Smooth muscle cell (in vitro differentiated cells): ENCODE measurements around the gene TFIP11. TPM values are rescaled to one million over a fixed set of nuclear protein-coding genes. Genes with fewer than 3 reads are reported as not detected.

Source experiments
- DNase-seq: peaks from one replicate; lab custom pipeline; 2025; ENCODE audit not compliant: unreplicated experiment; lab: John Stamatoyannopoulos, UW
- H2AFZ ChIP-seq: fragments of 200-600 bp; sonication (generic); 2 replicates; pipeline ENCODE4 v1.6.0; 2016; ENCODE audit warnings: antibody characterized with exemption, low read depth, mild to moderate bottlenecking
- H3F3A ChIP-seq: fragments of 200-600 bp; sonication (generic); 2 replicates; pipeline ENCODE4 v1.6.0; 2017; ENCODE audit warnings: antibody characterized with exemption, low read depth
- H3K27ac ChIP-seq: fragments of 200-600 bp; sonication (generic); 2 replicates; pipeline ENCODE4 v1.5.1; 2016; ENCODE audit warnings: low read depth, mild to moderate bottlenecking
- H3K27me3 ChIP-seq: fragments of 200-600 bp; sonication (generic); 2 replicates; pipeline ENCODE4 v1.6.1; 2016; ENCODE audit warnings: low read depth, mild to moderate bottlenecking
- H3K36me3 ChIP-seq: fragments of 200-600 bp; sonication (generic); 2 replicates; pipeline ENCODE4 v1.5.1; 2016; ENCODE audit warnings: low read depth
- H3K4me1 ChIP-seq: fragments of 200-600 bp; sonication (generic); 2 replicates; pipeline ENCODE4 v1.5.1; 2016; ENCODE audit warnings: low read depth
- H3K4me2 ChIP-seq: fragments of 200-600 bp; sonication (generic); 2 replicates; pipeline ENCODE4 v1.6.0; 2016; ENCODE audit warnings: mild to moderate bottlenecking
- H3K4me3 ChIP-seq: fragments of 200-600 bp; sonication (generic); 2 replicates; pipeline ENCODE4 v1.5.1; 2016; ENCODE audit warnings: mild to moderate bottlenecking
- H3K79me2 ChIP-seq: fragments of 200-600 bp; sonication (generic); 2 replicates; pipeline ENCODE4 v1.6.0; 2016; ENCODE audit warnings: low read depth, mild to moderate bottlenecking
- H3K9ac ChIP-seq: fragments of 200-600 bp; sonication (generic); 2 replicates; pipeline ENCODE4 v1.6.0; 2016; ENCODE audit warnings: low read depth
- H3K9me3 ChIP-seq: fragments of 200-600 bp; sonication (generic); replicated peaks from 2 replicates; pipeline ENCODE4 v1.5.1; 2016; ENCODE audit warnings: low read depth
- H4K20me1 ChIP-seq: fragments of 200-600 bp; sonication (generic); 2 replicates; pipeline ENCODE4 v1.6.0; 2016; ENCODE audit warnings: low read depth
- WGBS: methylation state at CpG from one replicate; pipeline ENCODE4 v1.1.7; 2016; ENCODE audit warnings: low lambda C conversion rate; 5-methylcytosine and 5-hydroxymethylcytosine counted together
- polyA plus RNA-seq: library from polyadenylated mRNA; unstranded; fragments of >200 nt; fragmentation: Nextera tagmentation; extraction: Ambion mirVana; gene quantifications from 2 replicates; pipeline ENCODE4 v1.2.1, GENCODE V29; 2016
- total RNA-seq: library from RNA; depleted of rRNA; stranded (reverse); fragments of >200 nt; gene quantifications from 2 replicates; pipeline ENCODE4 v1.2.3, GENCODE V29; 2014
- TF ChIP-seq, protein P1 (sequence below): fragments of 200-600 bp; sonication (generic); IDR thresholded peaks from 2 replicates; pipeline ENCODE4 v1.5.1; 2017; ENCODE audit warnings: borderline replicate concordance, mild to moderate bottlenecking, antibody characterized with exemption; ENCODE audit not compliant: insufficient read depth, poor library complexity, severe bottlenecking

TFIP11 gene
- total and polyA plus RNA-seq, 2 experiments from 2014 or later, result 22.5 to 25.7 TPM

DNA sequence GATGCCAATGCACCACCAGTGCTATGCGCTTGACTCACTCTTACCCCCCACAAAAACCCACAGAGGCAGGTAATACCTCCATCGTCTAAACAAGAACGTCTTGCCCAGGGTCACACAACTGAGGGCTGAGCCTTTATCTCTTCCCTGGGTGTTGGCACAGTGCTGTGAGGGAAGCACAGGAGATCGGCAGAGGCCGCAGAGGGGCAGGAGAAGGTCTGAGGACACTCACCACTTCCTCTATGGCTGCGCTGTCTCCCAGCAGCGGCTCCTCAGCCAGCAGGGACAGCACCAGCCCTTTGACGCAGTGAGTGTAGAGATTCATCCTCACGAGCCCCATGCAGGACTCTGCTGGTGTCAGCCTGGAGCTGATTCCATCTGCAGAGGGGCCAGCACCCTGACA, 48.6 kb downstream of the TFIP11 start:
- no peaks in the 10 kb centered on the region for H3F3A ChIP-seq
- peaks cover 6% of the 10 kb centered on the region for H3K79me2 ChIP-seq
- TF ChIP-seq, protein P1, sequence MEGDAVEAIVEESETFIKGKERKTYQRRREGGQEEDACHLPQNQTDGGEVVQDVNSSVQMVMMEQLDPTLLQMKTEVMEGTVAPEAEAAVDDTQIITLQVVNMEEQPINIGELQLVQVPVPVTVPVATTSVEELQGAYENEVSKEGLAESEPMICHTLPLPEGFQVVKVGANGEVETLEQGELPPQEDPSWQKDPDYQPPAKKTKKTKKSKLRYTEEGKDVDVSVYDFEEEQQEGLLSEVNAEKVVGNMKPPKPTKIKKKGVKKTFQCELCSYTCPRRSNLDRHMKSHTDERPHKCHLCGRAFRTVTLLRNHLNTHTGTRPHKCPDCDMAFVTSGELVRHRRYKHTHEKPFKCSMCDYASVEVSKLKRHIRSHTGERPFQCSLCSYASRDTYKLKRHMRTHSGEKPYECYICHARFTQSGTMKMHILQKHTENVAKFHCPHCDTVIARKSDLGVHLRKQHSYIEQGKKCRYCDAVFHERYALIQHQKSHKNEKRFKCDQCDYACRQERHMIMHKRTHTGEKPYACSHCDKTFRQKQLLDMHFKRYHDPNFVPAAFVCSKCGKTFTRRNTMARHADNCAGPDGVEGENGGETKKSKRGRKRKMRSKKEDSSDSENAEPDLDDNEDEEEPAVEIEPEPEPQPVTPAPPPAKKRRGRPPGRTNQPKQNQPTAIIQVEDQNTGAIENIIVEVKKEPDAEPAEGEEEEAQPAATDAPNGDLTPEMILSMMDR, result no peak
- peaks cover 11% of the 10 kb centered on the region for H4K20me1 ChIP-seq
- peak overlapping the region; percentile 79 for H3K27ac ChIP-seq
- peaks cover 10% of the 10 kb centered on the region for H3K4me1 ChIP-seq
- no peak overlapping the region for H2AFZ ChIP-seq
- peaks cover 11% of the 10 kb centered on the region for H3K36me3 ChIP-seq
- no peak overlapping the region for H3K4me3 ChIP-seq
- no peaks in the 10 kb centered on the region for H3K27me3 ChIP-seq
- no peaks in the 10 kb centered on the region for H3K9me3 ChIP-seq
- DNase-seq, result no peak
- H3K4me2 ChIP-seq, result peak overlapping the region; percentile 8
- 91% methylated on average over 9 of the region's 9 CpGs for WGBS
- H3K9ac ChIP-seq, result no peak overlapping the region

- peaks cover 11% of the 10 kb centered on the region for H4K20me1 ChIP-seq
- peaks cover 10% of the 10 kb centered on the region for H3K4me1 ChIP-seq
- no peaks in the 10 kb centered on the region for H3K9me3 ChIP-seq
- H3K4me3 ChIP-seq, result no peak overlapping the region
- peak overlapping the region; percentile 79 for H3K27ac ChIP-seq
- TF ChIP-seq, protein P1, result no peak
- peaks cover 6% of the 10 kb centered on the region for H3K79me2 ChIP-seq
- WGBS, result 60% methylated on average over 10 of the region's 10 CpGs
- H3K36me3 ChIP-seq, result peaks cover 10% of the 10 kb centered on the region
- H3K4me2 ChIP-seq, result peak overlapping the region; percentile 8
- no peak overlapping the region for H2AFZ ChIP-seq
- H3F3A ChIP-seq, result no peaks in the 10 kb centered on the region
- H3K9ac ChIP-seq, result no peak overlapping the region
- no peaks in the 10 kb centered on the region for H3K27me3 ChIP-seq
- no peak for DNase-seq
Measured at GRCh38 chr22:26463101-26463661, 49.1 kb downstream of the TFIP11 start.

DNA sequence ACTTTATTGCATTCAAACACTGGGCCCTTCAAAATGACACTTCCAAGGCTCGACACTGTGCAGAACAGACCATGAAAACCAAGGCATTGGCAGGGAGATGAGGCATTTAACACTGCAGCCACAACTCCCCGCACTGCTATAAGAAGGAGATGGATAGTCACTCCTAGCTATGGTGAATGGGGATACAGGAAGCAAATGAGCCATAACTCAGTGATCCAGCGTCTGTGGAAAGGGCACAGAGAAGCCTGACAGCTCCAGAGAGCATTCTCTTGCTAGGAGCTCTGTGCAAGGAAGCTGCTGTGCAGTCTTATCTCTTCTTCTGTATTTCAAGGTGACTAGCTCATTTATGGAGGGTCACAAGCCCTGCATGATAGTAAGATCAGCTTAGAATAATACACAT, 49.6 kb downstream of the TFIP11 start:
- Histone ChIP-seq H3K36me3 (peaks cover 5% of the 10 kb centered on the region), H3K27me3 (no peaks in the 10 kb centered on the region), H3K9me3 (no peaks in the 10 kb centered on the region)

More for the DNA sequence above, 49.6 kb downstream of the TFIP11 start:
- no peak for DNase-seq
- peaks cover 10% of the 10 kb centered on the region for H3K4me1 ChIP-seq
- TF ChIP-seq, protein P1, result no peak
- no peaks in the 10 kb centered on the region for H3F3A ChIP-seq
- H2AFZ ChIP-seq, result no peak overlapping the region
- peak overlapping the region; percentile 79 for H3K27ac ChIP-seq
- no peak overlapping the region for H3K4me2 ChIP-seq
- H4K20me1 ChIP-seq, result peaks cover 11% of the 10 kb centered on the region
- 86% methylated on average over 3 of the region's 3 CpGs for WGBS
- H3K79me2 ChIP-seq, result peaks cover 6% of the 10 kb centered on the region
- H3K4me3 ChIP-seq, result no peak overlapping the region
- no peak overlapping the region for H3K9ac ChIP-seq
